HG03469 (cell line): ENCODE data around the gene ALDH7A1.
"Not testable (repeated sequence)": the region's sequence is repeated elsewhere in the genome, so short reads cannot be mapped to it uniquely, and the experiment has no call there.

Source experiments
- ATAC-seq: cut with Tn5 transposase; IDR thresholded peaks from one replicate; pipeline ENCODE4 v1.9.1; 2021; ENCODE audit warnings: mild to moderate bottlenecking, moderate library complexity, moderate number of reproducible peaks; ENCODE audit not compliant: unreplicated experiment

Gene ALDH7A1

DNA sequence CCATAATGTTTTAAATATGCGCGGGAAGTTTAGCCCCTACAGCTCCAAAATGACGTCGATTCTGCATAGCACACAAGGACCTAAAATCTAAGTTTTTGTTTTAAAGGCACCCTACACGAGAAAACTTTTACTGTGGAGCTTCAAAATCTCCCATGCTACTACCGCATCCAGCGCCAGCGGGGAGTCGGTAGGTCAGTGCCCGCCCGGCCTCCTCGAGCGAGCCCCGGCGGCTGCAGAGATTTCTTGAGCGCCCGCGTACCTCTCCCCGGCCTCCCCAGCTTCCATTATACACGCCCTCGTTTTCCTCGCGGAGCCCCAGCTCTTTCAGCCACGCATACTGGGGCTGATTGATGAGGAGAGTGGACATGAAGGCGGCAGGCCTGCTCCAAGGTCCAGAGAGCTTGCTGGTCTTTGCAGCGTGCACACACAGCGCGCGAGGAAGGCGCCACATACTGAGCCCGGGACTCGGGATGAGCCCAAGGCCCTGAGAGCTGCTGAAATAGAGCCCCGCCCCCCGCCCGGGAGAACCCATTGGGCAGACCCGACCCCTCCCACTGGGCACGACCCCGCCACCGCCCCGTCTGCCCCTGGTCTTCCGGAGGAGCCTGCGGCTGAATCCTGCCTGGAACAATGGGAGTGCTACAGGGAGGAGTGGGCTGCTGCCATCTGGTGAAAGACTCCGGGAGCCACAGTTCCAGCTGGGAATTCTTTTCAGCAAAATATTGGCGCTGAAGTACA lies at the start of gene ALDH7A1:
ALDH7A1 (minus strand) TSS at position 472 of the 738 bp plus-strand sequence; CDS start at position 451, 21 bp downstream.
- ATAC-seq = peak; percentile 42

DNA sequence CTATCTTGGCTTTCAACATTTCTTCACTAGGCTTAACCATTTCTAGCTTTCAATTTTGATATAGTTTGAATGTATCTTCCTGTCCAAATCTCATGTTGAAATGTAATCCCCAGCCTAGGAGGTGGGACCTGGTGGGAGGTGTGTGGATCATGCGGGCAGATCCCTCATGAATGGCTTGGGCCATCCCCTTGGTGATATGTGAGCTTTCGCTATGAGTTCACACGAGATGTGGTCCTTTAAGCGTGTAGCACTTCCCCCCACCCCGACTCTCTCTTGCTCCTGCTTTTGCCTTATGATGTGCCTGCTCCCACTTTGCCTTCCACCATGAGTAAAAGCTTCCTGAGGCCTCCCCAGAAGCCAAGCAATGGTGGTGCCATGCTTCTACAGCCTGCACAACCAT lies 46.4 kb upstream of the ALDH7A1 start:
- no peak for ATAC-seq

- no peak for ATAC-seq
Measured at GRCh38 chr5:126640866-126641265, 45.8 kb upstream of the ALDH7A1 start.

DNA sequence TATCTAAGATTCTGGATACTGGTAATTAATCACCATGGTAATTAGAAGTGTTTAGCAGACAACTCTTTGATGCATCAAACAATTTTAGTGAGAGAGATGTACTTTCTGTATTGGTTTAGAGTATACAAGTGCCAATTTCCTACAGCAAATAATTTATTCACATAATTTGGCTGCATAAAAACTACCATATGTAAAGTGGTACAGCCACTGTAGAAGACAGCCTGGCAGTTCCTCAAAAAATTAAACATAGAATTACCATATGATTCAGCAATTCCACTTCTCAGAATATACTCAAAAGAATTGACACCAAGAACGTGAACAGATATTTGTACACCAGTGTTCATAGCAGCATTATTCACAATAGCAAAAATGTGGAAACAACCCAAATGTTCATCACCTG lies 41.9 kb upstream of the ALDH7A1 start:
- no peak for ATAC-seq

DNA sequence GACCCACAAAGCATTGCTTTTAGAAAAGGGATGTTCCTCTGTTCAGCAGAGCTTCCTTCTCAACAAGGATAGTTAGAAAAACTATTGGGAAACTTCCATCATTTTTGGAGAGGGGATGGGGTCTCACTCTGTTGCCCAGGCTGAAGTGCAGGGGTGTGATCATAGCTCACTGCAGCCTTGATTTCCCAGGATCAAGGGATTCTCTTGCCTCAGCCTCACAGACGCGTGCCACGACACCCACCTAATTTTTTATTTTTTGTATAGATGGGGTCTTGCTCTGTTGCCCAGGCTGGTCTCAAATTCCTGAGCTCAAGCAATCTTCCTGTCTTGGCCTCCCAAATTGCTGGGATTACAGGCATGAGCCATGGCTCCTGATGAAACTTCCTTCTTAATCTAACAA lies 40.6 kb upstream of the ALDH7A1 start:
- no peak for ATAC-seq

- ATAC-seq = no peak
Measured at GRCh38 chr5:126633552-126633951, 38.5 kb upstream of the ALDH7A1 start.

- no peak for ATAC-seq
Measured at GRCh38 chr5:126631920-126632319, 36.9 kb upstream of the ALDH7A1 start.

DNA sequence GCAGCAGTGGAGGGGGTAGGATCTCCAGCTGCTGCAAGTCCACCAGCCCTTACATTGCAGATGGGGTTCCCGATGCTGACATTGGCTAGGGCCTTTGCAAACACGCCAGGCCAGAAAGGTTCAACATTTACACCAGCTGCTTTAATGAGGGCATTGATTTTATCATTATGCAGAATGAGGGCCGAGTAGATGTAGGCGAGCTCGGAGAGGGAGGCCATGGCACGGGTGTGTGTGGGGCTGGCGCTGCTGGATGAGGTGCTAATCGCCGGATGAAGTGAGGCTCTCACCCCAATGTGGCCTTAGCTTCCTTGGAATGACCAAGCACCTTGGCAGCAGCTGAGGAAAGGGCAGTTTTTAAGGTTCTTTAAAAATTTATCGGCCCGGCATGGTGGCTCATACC lies 33.1 kb upstream of the ALDH7A1 start:
- ATAC-seq = no peak

DNA sequence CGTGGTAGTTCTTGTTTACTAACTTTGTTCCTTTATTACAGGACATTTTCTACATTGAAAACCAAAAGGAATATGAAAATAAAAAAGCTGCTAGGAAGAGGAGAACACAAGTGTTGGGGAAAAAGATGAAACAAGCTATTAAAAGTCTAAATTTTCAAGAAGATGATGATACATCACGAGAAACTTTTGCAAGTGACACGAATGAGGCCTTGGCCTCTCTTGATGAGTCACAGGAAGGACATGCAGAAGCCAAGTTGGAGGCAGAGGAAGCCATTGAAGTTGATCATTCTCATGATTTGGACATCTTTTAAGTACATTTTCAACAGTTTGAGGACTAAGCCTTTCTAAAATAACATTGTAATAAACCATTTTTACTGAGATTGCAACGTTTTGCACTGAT lies 29.5 kb upstream of the ALDH7A1 start:
- ATAC-seq = no peak

GRCh38 chr5:126619781-126620180 lies 24.8 kb upstream of the ALDH7A1 start:
- no peak for ATAC-seq

DNA sequence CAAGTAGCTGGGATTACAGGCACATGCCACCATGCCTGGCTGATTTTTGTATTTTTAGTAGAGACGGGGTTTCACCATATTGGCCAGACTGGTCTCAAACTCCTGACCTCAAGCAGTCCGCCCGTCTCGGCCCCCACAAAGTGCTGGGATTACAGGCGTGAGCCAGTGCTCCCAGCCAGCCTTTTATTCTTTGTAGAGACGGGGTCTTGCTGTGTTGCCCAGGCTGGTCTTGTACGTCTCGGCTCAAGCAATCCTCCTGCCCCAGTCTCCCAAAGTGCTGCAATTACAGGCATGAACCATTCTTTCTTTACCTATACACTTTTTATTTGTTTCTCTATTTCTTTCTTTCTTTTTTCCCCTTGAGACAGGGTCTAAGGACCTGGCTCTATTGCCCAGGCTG lies 22.6 kb upstream of the ALDH7A1 start:
- not testable (repeated sequence) for ATAC-seq

GRCh38 chr5:126615286-126615685 lies 20.3 kb upstream of the ALDH7A1 start:
- peak; percentile 91 for ATAC-seq

DNA sequence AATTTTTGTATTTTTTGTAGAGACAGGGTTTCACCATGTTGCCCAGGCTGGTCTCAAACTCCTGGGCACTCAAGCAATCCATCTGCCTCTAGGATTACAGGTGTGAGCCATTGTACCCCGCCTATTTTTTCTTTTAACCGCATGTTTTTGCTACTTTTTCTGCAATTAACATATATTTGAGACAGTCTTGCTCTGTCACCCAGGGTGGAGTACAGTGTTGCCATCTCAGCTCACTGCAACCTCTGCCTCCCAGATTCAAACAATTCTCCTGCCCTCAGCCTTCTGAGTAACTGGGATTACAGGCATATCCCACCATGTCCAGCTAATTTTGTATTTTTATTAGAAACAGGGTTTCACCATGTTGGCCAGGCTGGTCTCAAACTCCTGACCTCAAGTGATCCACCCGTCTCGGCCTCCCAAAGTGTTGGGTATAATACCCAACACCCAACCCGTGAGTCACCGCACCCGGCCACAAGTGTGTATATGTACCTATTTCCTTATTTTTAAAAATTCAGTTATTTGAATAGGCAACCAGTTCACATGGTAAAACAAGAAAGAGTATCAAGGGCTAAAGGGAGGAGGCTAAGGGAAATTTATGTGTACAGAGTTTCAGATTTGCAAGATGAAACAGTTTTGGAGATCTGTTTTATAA lies 19.0 kb upstream of the ALDH7A1 start:
- no peak for ATAC-seq

- no peak for ATAC-seq
Measured at GRCh38 chr5:126610616-126611015, 15.6 kb upstream of the ALDH7A1 start.

DNA sequence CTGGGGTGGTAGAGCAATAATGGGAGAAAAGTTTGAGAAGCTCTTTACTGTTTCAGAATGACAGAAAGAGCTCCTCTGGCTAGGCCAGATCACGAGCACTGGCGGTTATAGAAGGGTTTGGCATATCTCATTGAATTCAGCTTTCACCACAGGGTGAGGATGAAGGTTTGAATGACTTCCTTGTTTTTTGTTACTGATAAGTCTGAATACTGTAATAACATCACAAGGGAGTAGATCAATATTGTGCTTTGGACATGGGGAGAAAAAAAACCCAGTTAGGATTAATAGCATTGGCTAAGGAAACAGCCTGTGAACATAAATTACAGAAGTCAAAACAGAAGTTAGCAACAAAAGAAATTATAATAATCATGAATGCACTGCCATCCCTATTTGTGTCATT lies 15.1 kb upstream of the ALDH7A1 start:
- no peak for ATAC-seq

GRCh38 chr5:126605525-126605924 lies 10.5 kb upstream of the ALDH7A1 start:
- no peak for ATAC-seq

GRCh38 chr5:126603402-126603991 lies 8.5 kb upstream of the ALDH7A1 start:
- no peak for ATAC-seq

- ATAC-seq = peak; percentile 86
Measured at GRCh38 chr5:126600631-126601511, 5.9 kb upstream of the ALDH7A1 start, which contains the start of gene PHAX. Gene PHAX, plus strand, starts transcription at chr5:126600947. Its CDS starts 16 bp downstream, at chr5:126600963.

- ATAC-seq = not testable (repeated sequence)
Measured at GRCh38 chr5:126599971-126600630, 5.1 kb upstream of the ALDH7A1 start.

DNA sequence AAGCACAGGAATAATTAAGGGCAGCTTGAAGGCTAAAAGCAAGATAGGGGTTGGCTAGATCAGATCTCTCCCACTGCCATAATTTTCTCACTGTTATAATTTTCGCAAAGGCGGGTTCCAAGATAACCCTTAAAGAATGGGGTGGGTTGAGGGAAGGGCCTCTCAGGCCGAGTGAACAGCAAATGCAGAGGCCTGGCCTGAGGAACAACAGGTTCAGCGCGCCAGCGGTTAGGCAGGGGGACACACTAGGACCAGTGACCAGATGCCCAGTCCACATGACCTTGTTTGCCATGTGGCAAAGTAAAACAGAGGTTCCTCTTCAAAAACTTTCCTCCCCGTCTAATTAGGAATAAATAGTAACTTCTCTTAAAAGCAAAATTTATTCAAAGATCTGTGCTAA lies 4.5 kb upstream of the ALDH7A1 start:
- no peak for ATAC-seq
